H9 (cell line): ENCODE data around the gene ADAMTS2. TPM values are rescaled to one million over a fixed set of nuclear protein-coding genes. Genes with fewer than 3 reads are reported as not detected.

Experiments used
- DNase-seq: peaks from one replicate; pipeline ENCODE4 v3.0.0-alpha.2; 2017
- H2AFZ ChIP-seq: one replicate; pipeline ENCODE4 v1.6.1; 2013; ENCODE audit warnings: mild to moderate bottlenecking, low read length, control low read depth, moderate library complexity
- H2AK5ac ChIP-seq: 2 replicates; pipeline ENCODE4 v1.6.1; 2013; ENCODE audit warnings: low read length, control low read depth, mixed read lengths; ENCODE audit not compliant: insufficient read length
- H2BK120ac ChIP-seq: one replicate; pipeline ENCODE4 v1.6.1; 2013; ENCODE audit warnings: low read depth, mild to moderate bottlenecking, low read length, control low read depth, inconsistent platforms; ENCODE audit not compliant: poor library complexity, severe bottlenecking
- H2BK12ac ChIP-seq: 2 replicates; pipeline ENCODE4 v1.6.1; 2013; ENCODE audit warnings: low read length, control low read depth, mixed read lengths, low read depth; ENCODE audit not compliant: insufficient read length
- H2BK15ac ChIP-seq: 2 replicates; pipeline ENCODE4 v1.6.1; 2013; ENCODE audit warnings: low read depth, low read length, control low read depth
- H2BK20ac ChIP-seq: one replicate; pipeline ENCODE4 v1.6.1; 2013; ENCODE audit warnings: low read depth, mild to moderate bottlenecking, low read length, control low read depth, inconsistent platforms; ENCODE audit not compliant: poor library complexity, severe bottlenecking
- H2BK5ac ChIP-seq: 2 replicates; pipeline ENCODE4 v1.6.1; 2013; ENCODE audit warnings: low read length, control low read depth, mixed read lengths; ENCODE audit not compliant: insufficient read length
- H3K14ac ChIP-seq: 2 replicates; pipeline ENCODE4 v1.6.1; 2013; ENCODE audit warnings: low read length, control low read depth; ENCODE audit not compliant: insufficient read depth
- H3K18ac ChIP-seq: 2 replicates; pipeline ENCODE4 v1.6.1; 2013; ENCODE audit warnings: low read depth, mild to moderate bottlenecking, mixed read lengths, low read length, control low read depth; ENCODE audit not compliant: insufficient read length
- H3K23ac ChIP-seq: 2 replicates; pipeline ENCODE4 v1.6.1; 2013; ENCODE audit warnings: low read length, control low read depth, mixed read lengths, low read depth; ENCODE audit not compliant: insufficient read length
- H3K23me2 ChIP-seq: 2 replicates; pipeline ENCODE4 v1.6.1; 2013; ENCODE audit warnings: low read depth, mild to moderate bottlenecking, mixed read lengths, low read length, control low read depth; ENCODE audit not compliant: insufficient read length, poor library complexity, severe bottlenecking
- H3K27ac ChIP-seq: 2 replicates; pipeline ENCODE4 v1.5.1; 2013; ENCODE audit warnings: low read length, control low read depth, mixed read lengths, low read depth; ENCODE audit not compliant: insufficient read length
- H3K27me3 ChIP-seq: 2 replicates; pipeline ENCODE4 v1.6.1; 2013; ENCODE audit warnings: low read length, control low read depth, inconsistent platforms; ENCODE audit not compliant: insufficient read depth
- H3K4ac ChIP-seq: 2 replicates; pipeline ENCODE4 v1.6.1; 2013; ENCODE audit warnings: low read depth, mild to moderate bottlenecking, control low read depth, inconsistent platforms, low read length, moderate library complexity
- H3K4me1 ChIP-seq: 2 replicates; pipeline ENCODE4 v1.6.1; 2013; ENCODE audit warnings: low read length, control low read depth, inconsistent platforms; ENCODE audit not compliant: insufficient read depth
- H3K4me2 ChIP-seq: 2 replicates; pipeline ENCODE4 v1.6.1; 2013; ENCODE audit warnings: low read length, control low read depth, mixed read lengths; ENCODE audit not compliant: insufficient read length, insufficient read depth
- H3K56ac ChIP-seq: 2 replicates; pipeline ENCODE4 v1.6.1; 2013; ENCODE audit warnings: low read depth, mild to moderate bottlenecking, mixed read lengths, low read length, control low read depth; ENCODE audit not compliant: insufficient read length
- H3K79me1 ChIP-seq: 2 replicates; pipeline ENCODE4 v1.6.1; 2013; ENCODE audit warnings: low read depth, mild to moderate bottlenecking, moderate library complexity, low read length, control low read depth, inconsistent platforms; ENCODE audit not compliant: insufficient read depth, poor library complexity, severe bottlenecking
- H3K79me2 ChIP-seq: 2 replicates; pipeline ENCODE4 v1.6.1; 2013; ENCODE audit warnings: low read length, control low read depth, inconsistent platforms; ENCODE audit not compliant: insufficient read depth
- H3K9ac ChIP-seq: 2 replicates; pipeline ENCODE4 v1.6.1; 2013; ENCODE audit warnings: low read length, control low read depth, mixed read lengths; ENCODE audit not compliant: insufficient read length; ENCODE audit errors: extremely low read depth
- H3K9me3 ChIP-seq: one replicate; pipeline ENCODE4 v1.6.1; 2013; ENCODE audit warnings: low read depth, low read length, inconsistent platforms; ENCODE audit not compliant: control insufficient read depth
- H3T11ph ChIP-seq: one replicate; pipeline ENCODE4 v1.6.1; 2013; ENCODE audit warnings: mild to moderate bottlenecking, low read length, control low read depth, inconsistent platforms
- H4K20me1 ChIP-seq: one replicate; pipeline ENCODE4 v1.6.1; 2013; ENCODE audit not compliant: control insufficient read depth, insufficient read length, insufficient read depth
- H4K5ac ChIP-seq: 2 replicates; pipeline ENCODE4 v1.6.1; 2013; ENCODE audit warnings: low read depth, mild to moderate bottlenecking, mixed read lengths, low read length, control low read depth; ENCODE audit not compliant: insufficient read length
- H4K8ac ChIP-seq: replicated peaks from 2 replicates; pipeline ENCODE4 v1.6.1; 2013; ENCODE audit warnings: low read length, control low read depth, mixed read lengths, low read depth; ENCODE audit not compliant: insufficient read length
- H4K91ac ChIP-seq: 2 replicates; pipeline ENCODE4 v1.6.1; 2013; ENCODE audit warnings: low read depth, mild to moderate bottlenecking, moderate library complexity, mixed read lengths, low read length, control low read depth; ENCODE audit not compliant: insufficient read length
- H3K27ac Mint-ChIP-seq, 3 experiments: 2 replicates in 2 of 3; 3 replicates in 1 of 3; pipeline ENCODE4 v1.8.0; 2020 to 2021; ENCODE audit warnings: mixed read lengths in 3 of 3, mild to moderate bottlenecking in 1 of 3, moderate library complexity in 1 of 3
- H3K27me3 Mint-ChIP-seq: 2 replicates; pipeline ENCODE4 v1.8.0; 2021; ENCODE audit warnings: low read depth, mild to moderate bottlenecking, moderate library complexity, mixed read lengths
- H3K36me3 Mint-ChIP-seq, 3 experiments: 2 replicates in 2 of 3; 3 replicates in 1 of 3; pipeline ENCODE4 v1.8.0; 2020 to 2021; ENCODE audit warnings: low read depth in 3 of 3, mixed read lengths in 3 of 3; ENCODE audit not compliant: insufficient read depth in 1 of 3
- H3K4me1 Mint-ChIP-seq, 2 experiments: 2 replicates each; pipeline ENCODE4 v1.8.0; 2020; ENCODE audit warnings: mixed read lengths in 2 of 2
- H3K4me3 Mint-ChIP-seq, 2 experiments: 2 replicates in 1 of 2; 3 replicates in 1 of 2; pipeline ENCODE4 v1.8.0; 2020 to 2021; ENCODE audit warnings: mild to moderate bottlenecking in 2 of 2, mixed read lengths in 2 of 2, moderate library complexity in 1 of 2
- H3K9me3 Mint-ChIP-seq, 2 experiments: 2 replicates in 1 of 2; 3 replicates in 1 of 2; pipeline ENCODE4 v1.8.0; 2020; ENCODE audit warnings: mild to moderate bottlenecking in 2 of 2, mixed read lengths in 2 of 2, moderate library complexity in 1 of 2
- WGBS: extraction: QIAGEN DNeasy Blood & Tissue Kit; methylation state at CpG from one replicate; pipeline ENCODE4 v1.1.7; 2013; ENCODE audit warnings: missing lambda C conversion rate, low lambda C conversion rate, mixed read lengths; ENCODE audit not compliant: insufficient read length; ENCODE audit errors: extremely low coverage; 5-methylcytosine and 5-hydroxymethylcytosine counted together
- total RNA-seq: library from RNA; stranded (reverse); gene quantifications from 2 replicates; pipeline ENCODE4 v1.2.1, GENCODE V29; 2021
- TF ChIP-seq, protein P1 (sequence below): fragments of 200-600 bp; sonication (generic); conservative IDR thresholded peaks from 3 replicates; pipeline ENCODE4 v1.8.0; 2021; ENCODE audit warnings: antibody characterized with exemption, mild to moderate bottlenecking

ADAMTS2 gene
- total RNA-seq, 1 experiment from 2014 or later = 5.4 TPM

DNA sequence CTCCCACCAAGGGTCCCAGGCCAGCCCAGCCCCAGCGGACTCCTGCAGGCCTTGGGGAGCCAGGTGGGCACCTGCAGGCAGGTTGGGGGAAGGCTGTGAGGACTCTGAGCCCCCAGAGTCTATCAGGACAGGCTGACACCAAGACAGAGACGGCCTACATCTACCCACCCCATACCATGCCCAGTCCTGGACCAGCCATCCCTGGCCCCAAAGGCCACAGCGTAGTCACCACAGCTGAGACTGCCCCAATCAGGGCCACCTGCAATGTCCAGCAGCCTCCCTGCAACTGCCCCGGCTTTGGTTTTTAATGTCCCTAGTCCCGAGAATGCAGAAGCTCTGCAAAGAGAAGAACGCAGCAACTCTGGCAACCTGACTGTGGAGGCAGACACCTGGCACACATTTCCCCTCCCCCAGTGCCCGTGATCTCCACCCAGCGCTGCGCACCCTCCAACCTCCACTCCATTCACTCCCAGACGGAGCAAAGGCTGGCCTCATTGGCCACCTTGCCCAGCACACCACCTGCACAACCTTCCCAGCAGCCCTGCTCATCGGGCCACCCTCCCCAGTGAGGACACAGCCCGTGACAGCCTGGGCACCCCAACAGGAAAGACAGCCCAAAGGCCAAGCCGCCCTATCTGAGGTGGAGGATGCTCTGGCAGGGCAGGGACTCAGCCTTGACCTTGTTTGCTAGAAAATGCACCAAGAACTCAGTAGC is 14.9 kb downstream of the ADAMTS2 start:
- Histone ChIP-seq H4K5ac (no peak overlapping the region), H3K4me1 (no peaks in the 10 kb centered on the region; the same call in 1 of the 2 replicates), H4K8ac (no peak overlapping the region), H3K9ac (no peak overlapping the region), H2BK20ac (no peak overlapping the region), H2AFZ (no peak overlapping the region), H3K23me2 (peaks cover 6% of the 10 kb centered on the region), H3K14ac (no peak overlapping the region), H3T11ph (no peak overlapping the region), H3K4me2 (no peak overlapping the region), H3K18ac (no peak overlapping the region), H3K56ac (no peak overlapping the region), H3K27me3 (peaks cover 9% of the 10 kb centered on the region; the same call in 1 of the 2 replicates), H2BK15ac (no peak overlapping the region), H2AK5ac (no peak overlapping the region), H2BK5ac (no peak overlapping the region), H3K9me3 (no peaks in the 10 kb centered on the region), H3K4ac (no peak overlapping the region), H3K23ac (no peak overlapping the region), H4K91ac (no peak overlapping the region), H3K79me2 (no peaks in the 10 kb centered on the region), H3K79me1 (no peaks in the 10 kb centered on the region), H3K27ac (no peak overlapping the region), H2BK12ac (no peak overlapping the region), H4K20me1 (no peaks in the 10 kb centered on the region), H2BK120ac (no peak overlapping the region)
- peaks cover 10 to 51% of the 10 kb centered on the region in 2 experiments for H3K4me1 Mint-ChIP-seq
- no peak overlapping the region for H3K4me3 Mint-ChIP-seq
- DNase-seq = no peak
- TF ChIP-seq, protein P1, sequence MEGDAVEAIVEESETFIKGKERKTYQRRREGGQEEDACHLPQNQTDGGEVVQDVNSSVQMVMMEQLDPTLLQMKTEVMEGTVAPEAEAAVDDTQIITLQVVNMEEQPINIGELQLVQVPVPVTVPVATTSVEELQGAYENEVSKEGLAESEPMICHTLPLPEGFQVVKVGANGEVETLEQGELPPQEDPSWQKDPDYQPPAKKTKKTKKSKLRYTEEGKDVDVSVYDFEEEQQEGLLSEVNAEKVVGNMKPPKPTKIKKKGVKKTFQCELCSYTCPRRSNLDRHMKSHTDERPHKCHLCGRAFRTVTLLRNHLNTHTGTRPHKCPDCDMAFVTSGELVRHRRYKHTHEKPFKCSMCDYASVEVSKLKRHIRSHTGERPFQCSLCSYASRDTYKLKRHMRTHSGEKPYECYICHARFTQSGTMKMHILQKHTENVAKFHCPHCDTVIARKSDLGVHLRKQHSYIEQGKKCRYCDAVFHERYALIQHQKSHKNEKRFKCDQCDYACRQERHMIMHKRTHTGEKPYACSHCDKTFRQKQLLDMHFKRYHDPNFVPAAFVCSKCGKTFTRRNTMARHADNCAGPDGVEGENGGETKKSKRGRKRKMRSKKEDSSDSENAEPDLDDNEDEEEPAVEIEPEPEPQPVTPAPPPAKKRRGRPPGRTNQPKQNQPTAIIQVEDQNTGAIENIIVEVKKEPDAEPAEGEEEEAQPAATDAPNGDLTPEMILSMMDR = no peak
- H3K27ac Mint-ChIP-seq = no peak overlapping the region; a peak in 1 of 7 replicates
- H3K36me3 Mint-ChIP-seq = no peaks in the 10 kb centered on the region
- peaks cover 0 to 3% of the 10 kb centered on the region in 2 experiments; a peak in 2 of 5 replicates for H3K9me3 Mint-ChIP-seq
- peaks cover 32% of the 10 kb centered on the region for H3K27me3 Mint-ChIP-seq
- no CpG with 5 or more reads among the region's 13 CpGs for WGBS
